Measurements from ENCODE around the gene DOK3. TPM values are rescaled to one million over a fixed set of nuclear protein-coding genes. Genes with fewer than 3 reads are reported as not detected.

DOK3 gene, protein sequence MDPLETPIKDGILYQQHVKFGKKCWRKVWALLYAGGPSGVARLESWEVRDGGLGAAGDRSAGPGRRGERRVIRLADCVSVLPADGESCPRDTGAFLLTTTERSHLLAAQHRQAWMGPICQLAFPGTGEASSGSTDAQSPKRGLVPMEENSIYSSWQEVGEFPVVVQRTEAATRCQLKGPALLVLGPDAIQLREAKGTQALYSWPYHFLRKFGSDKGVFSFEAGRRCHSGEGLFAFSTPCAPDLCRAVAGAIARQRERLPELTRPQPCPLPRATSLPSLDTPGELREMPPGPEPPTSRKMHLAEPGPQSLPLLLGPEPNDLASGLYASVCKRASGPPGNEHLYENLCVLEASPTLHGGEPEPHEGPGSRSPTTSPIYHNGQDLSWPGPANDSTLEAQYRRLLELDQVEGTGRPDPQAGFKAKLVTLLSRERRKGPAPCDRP
- 0.99 and 1.9 TPM in 2 replicates for total RNA-seq

DNA sequence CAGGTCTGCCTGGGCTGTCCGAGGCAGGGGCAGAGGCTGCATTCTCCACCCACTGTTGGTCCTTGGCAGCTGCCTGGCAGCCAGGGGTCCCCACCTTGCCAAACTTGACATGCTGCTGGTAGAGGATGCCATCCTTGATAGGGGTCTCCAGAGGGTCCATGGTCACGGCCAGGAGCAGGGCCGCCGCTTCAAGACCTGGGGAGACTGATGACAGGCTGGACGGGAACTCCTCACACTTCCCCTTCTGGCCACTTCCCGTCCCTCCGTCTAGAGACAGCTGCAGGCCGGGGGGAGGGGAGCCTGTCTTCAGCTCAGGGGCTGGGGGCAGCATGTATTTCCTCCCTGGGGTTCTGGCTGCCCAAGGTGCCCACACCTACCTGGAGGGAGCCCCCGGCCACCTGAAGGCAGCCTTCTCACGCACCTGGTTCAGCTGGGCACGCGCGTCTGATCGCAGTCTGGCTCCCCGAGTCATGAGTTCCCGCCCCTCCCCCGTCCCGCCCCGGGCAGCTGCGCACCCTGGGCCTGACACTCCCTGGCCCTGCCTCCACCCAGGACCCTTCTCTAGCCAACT lies at the start of gene DOK3:
DOK3 (minus strand) TSS at position 446 of the 571 bp plus-strand sequence; CDS start at position 160, 286 bp downstream.

DNA sequence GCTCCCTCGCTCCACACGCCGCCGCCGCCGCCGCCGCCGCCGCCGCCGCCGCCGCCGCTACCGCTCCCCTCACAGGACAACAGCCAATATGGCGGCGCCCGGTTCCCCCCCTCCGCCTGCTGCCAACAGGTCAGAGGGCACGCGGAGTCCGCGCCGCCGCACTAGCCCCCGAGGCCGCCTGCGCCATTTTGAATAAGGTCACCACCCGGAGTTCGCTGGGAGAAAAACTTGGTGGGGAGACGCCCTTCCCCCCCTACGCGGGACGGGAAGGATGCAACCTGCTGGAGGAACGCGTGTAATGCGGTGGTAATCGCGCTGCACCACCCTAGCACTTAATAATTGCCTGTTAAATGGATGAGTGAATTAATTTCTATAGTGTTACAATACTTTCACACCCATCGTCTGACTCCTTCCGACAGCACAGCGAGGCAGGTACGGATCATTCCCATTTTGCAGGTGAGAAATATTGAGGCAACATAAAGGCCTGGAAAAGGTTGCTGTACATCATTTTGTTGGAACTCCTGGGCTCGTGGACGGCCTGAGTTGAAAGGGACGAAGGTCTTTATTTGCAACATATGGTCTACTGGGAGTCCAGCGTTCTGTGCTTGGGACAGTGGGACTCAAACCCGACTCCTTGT lies 45.0 kb upstream of the DOK3 start, which contains the start of gene FAM193B:
FAM193B (minus strand) TSS at position 90 of the 638 bp plus-strand sequence. CDS start 105 bp downstream, outside the sequence.

DNA sequence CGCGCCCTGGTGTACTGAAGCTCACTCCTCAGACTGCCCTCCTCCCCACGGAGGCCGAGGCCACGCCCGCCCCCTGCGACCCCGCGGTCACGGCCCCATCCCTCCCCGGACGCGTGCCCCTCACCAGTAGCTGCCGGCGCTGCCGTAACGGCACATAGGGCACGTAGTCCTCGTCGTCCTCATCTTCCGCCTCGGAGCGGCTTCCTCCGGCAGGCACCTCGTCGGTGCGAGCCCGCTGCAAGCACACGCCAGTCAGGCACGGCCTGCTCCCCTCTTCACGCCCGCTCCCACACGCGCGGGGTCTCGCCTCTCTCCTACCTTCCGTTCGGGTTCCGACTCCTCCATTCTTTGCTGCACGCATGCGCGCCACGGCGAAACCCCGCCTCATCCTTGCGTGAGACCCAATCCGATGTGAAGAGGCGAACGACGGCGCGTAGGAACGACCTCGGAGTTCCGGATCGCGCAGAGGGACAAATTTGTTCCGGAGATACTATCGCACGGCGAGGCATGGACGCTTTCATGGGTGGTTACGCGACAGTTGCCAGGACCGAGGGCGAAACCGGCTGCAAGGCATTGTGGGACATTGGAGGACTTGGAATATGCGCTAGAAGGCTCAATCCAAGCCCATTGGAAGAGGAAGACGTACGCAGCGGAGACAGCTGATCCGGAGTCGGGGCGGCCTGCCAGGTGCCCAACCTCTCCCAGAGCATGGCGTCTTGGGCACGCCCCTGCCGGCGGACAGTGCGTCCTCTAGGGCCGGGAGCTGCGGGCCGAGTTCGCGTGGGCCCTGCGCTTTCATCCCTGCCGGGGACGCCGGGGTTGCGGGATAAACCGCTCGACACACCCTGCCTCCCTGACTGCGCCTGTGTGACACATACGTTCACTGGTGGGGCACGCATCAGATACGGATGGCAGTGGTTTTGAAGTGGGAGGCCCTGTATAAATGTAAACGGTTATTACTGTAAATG lies 7.3 kb upstream of the DOK3 start, which contains the start of gene DDX41:
DDX41 (minus strand) TSS at position 361 of the 968 bp plus-strand sequence; CDS start at position 345, 16 bp downstream.

DNA sequence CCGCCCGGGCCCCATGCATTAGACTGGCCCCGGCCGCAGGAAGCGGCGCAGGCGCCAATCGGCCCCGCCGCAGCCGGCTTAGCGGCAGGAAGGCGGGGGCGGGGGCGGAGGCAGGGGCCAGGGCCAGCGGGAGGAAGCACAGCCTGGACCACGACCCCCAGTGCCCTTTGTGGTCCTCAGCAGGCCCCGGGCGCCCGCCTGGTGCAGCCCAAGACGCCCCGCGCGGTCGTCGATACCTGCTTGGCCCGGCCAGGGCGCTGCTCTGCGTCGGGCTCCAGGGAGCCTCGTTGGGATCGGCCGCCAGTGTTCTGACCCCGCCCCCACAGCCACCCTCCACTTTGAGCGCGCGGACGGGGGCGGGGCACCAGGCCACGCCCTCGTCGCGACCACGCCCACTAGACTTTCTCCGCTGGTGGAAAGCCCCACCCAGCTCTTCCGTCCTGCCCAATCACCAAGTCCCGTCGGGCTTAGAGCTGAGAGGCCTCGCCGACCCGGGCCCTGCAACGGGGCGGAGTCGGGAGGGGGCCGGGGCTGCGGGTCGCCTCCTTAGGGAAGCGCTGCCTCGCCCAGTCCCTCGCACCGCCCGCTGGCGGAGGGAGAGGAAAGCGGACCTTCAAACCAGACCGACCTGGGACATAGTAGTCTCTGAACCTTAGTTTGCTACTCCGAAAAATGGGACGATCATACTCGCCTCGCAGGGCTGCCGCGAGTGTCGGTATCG lies 12.2 kb downstream of the DOK3 start, which contains the start of gene PDLIM7:
PDLIM7 (minus strand) TSS at position 313 of the 721 bp plus-strand sequence. CDS start 1,092 bp downstream, outside the sequence.

DNA sequence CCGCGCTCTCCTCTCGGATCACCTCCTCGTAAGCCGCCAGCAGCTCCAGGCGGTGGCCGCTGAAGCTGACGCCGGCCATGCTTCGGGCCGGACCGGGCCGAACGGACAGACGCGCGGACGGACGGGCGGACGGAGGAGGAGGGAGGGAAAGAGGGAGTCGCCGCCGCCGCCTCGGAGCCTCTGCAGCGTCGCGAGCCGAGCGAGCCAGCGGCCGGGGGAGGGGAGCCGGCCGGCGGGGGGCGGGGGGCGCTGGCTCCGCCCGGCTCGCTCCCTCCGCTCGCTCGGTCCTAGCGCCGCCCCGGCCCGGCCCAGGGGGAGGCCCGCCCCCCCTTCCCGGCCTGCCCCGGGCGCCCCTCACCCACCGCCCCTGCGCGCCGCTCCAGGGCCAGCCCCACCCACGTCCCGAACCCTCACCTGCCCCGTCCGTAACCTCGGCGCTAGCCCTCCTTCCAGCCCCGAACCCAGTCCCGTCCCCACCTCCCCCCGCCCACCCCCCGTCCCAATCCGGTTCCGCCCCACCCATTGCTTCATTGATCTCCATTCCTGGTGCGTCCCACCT lies 36.1 kb downstream of the DOK3 start, which contains the start of gene DBN1:
DBN1 (minus strand) TSS at position 192 of the 559 bp plus-strand sequence; CDS start at position 79, 113 bp downstream.

Other genes starting within 250 kb of the DOK3 start
- 19.6 and 24.3 TPM in 2 replicates for gene RAB24, start 206.1 kb downstream of the DOK3 start, total RNA-seq
- gene PRELID1, start 206.0 kb downstream of the DOK3 start, total RNA-seq, result 165 and 185 TPM in 2 replicates
- gene MXD3, start 197.9 kb downstream of the DOK3 start, total RNA-seq, result 5.8 and 10.9 TPM in 2 replicates
- gene LMAN2, start 158.2 kb downstream of the DOK3 start, total RNA-seq, result 280 and 321 TPM in 2 replicates
- gene RGS14, start 151.9 kb downstream of the DOK3 start, total RNA-seq, result 23.4 and 31.0 TPM in 2 replicates
- gene SLC34A1, start 125.4 kb downstream of the DOK3 start, total RNA-seq, result not detected in 2 replicates
- gene PFN3, start 109.2 kb downstream of the DOK3 start, total RNA-seq, result not detected in 2 replicates
- 14.4 and 19.6 TPM in 2 replicates for gene F12, start 100.3 kb downstream of the DOK3 start, total RNA-seq
- gene GRK6, start 83.2 kb downstream of the DOK3 start, total RNA-seq, result 44.1 and 50.4 TPM in 2 replicates
- 21.9 and 29.7 TPM in 2 replicates for gene PRR7, start 63.0 kb downstream of the DOK3 start, total RNA-seq
- gene DBN1, start 36.2 kb downstream of the DOK3 start, total RNA-seq, result 126 and 146 TPM in 2 replicates
- 108 and 136 TPM in 2 replicates for gene PDLIM7, start 12.2 kb downstream of the DOK3 start, total RNA-seq
- gene DDX41, start 7.1 kb upstream of the DOK3 start, total RNA-seq, result 136 and 138 TPM in 2 replicates
- 27.3 and 33.9 TPM in 2 replicates for gene FAM193B, start 44.7 kb upstream of the DOK3 start, total RNA-seq
- gene TMED9, start 82.4 kb upstream of the DOK3 start, total RNA-seq, result 134 and 136 TPM in 2 replicates
- 25.7 and 30.0 TPM in 2 replicates for gene B4GALT7, start 90.3 kb upstream of the DOK3 start, total RNA-seq